ENCODE data around the gene LCNL1.

GRCh38 chr9:137011156-137011555, 28.4 kb downstream of the LCNL1 start:
- TF ChIP-seq CTCF (IDR thresholded peaks at IDR 0.05) (no peak), POLR2AphosphoS5 (IDR thresholded peaks at IDR 0.05; ENCODE audit: insufficient read depth in 1 of 2, low read depth in 1 of 2) (no peak)

Data from vagina (tissue), 2 donors.